Measurements from ENCODE around the gene APOH.

APOH gene

GRCh38 chr17:66190738-66191592 is 38.2 kb downstream of the APOH start:
- DNase-seq: no peak

DNA sequence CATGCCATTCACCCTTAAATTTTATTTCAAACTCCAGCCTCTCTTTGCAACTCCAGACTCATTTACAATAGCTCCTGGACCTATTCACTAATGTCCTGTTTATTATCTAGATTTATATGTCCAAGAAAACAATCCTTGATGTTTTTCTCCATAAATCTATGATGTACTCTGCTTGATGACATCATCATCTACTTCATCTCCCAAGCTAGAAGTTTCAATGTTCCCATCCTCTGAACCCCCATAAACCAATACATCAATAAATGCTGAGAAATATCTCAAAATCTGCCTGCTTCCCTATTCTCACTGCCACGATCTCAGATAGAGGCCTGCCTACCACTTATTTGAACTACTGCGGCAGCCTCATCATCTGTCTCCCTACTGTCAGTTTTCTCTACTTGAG is 41.5 kb downstream of the APOH start:
- DNase-seq: no peak

DNA sequence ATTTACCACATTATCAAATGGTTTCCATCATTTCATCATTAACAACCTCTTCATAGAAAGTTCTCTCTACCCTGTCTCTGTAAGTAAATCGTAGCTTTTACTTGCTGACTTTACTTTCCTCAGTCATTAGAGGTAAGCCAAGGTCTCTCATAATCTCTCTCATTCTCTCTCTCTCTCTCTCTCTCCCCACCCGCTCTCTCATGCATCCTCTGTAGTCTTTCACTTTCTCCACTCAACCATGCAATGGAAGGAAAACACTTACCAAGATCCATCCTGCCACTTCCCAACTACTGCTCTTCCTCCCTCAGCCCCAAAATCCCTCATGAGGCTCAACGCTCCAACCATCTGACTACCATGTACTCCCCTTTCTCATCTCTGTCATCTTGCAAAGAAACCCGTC is 43.4 kb downstream of the APOH start:
- no peak for DNase-seq

DNA sequence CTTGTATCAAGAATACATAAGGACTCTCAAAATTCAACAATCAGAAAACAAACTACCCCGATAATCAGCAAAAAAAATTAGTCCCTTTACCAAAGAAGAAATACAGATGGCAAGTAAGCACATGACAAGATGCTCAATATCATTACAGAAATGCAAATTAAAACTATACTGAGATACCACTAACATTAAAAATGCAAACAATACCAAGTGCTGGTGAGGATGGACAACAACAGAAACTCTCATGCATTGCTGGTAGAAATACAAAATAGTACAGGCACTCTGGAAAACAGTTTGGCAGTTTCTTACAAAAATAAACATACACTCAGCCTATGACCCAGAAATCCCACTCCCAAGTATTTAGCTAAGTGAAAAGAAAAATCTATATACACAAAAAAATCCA is 44.8 kb downstream of the APOH start:
- no peak for DNase-seq

- DNase-seq: no peak
Measured at GRCh38 chr17:66183529-66183928, 45.7 kb downstream of the APOH start.

DNA sequence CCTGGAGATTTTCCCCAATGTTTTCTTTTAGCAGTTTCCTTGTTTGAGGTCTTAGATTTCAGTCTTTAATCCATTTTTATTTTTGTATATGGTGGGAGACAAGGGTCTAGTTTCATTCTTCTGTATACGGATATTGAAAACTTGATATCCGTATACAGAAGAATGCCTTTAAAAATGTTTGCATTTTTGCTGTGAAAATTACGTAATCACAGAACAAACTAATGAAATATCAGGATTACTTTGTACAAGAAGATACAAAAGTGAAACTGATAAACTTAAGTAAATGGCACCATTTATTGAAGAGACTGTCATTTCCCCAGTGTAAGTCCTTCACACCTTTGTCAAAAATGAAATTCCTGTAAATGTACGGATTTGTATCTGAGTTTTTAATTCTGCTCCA is 50.6 kb downstream of the APOH start:
- no peak for DNase-seq

GRCh38 chr17:66177048-66177447 is 52.2 kb downstream of the APOH start:
- DNase-seq: peak in 1 of 2 experiments; percentile 4

- no peak for DNase-seq
Measured at GRCh38 chr17:66175892-66176291, 53.3 kb downstream of the APOH start.

GRCh38 chr17:66172691-66173223 is 56.5 kb downstream of the APOH start:
- DNase-seq: no peak

DNA sequence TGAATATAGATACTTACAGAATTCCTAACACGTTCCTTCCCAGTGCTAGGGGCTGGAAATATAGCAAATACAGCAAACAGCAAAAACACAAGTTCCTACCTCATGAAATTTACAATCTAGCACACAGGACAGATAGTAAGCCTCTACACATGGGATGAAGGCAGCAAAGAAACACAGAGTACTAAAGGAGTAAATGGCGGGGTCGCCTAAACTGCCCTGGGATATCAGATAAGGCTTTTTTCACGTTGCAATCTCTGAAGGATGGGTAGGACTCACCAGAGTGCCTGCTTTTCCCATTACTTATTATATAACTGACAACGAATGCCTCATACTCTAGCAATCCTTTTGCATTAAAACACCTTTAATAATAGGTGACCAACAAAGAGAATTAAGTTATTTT is 57.1 kb downstream of the APOH start:
- DNase-seq: no peak

GRCh38 chr17:66171692-66172091 is 57.5 kb downstream of the APOH start:
- DNase-seq: no peak

DNA sequence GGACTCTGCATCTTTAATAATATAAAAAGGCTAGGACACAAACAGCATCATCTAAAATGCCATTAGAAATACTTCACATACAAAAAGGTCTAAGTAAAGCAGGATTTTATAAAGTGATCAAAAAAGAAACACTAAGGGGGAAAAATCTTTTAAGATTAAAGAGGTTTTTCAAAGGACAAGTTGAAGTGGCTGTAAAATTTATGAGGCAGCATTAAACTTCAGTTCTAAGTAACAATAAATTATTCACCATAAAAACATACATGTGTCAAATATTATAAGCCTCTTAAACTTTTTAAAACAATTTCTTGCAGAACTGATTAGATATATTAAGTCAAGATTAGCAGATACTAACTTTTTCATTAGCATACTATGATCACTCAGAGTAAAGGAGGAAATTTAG is 58.0 kb downstream of the APOH start:
- no peak for DNase-seq

DNA sequence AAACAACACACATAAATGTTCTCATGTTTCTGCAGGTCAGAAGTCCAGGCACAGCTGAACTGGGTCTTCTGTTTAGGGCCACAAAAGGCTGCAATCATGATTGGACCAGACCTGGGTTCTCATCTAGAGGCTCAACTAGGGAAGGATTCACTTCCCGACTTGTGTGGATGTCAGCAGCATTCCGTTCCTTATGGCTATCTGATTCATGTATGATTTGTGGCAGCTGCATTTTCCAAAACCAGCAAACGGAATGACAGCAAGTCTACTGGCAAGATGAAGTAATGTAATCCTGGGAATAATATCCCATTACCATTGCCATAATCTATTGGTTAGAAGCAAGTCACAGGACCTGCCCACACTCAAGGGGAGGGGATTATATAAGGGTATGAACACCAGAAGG is 59.4 kb downstream of the APOH start:
- DNase-seq: no peak

GRCh38 chr17:66167189-66167815 is 61.9 kb downstream of the APOH start:
- no peak for DNase-seq

DNA sequence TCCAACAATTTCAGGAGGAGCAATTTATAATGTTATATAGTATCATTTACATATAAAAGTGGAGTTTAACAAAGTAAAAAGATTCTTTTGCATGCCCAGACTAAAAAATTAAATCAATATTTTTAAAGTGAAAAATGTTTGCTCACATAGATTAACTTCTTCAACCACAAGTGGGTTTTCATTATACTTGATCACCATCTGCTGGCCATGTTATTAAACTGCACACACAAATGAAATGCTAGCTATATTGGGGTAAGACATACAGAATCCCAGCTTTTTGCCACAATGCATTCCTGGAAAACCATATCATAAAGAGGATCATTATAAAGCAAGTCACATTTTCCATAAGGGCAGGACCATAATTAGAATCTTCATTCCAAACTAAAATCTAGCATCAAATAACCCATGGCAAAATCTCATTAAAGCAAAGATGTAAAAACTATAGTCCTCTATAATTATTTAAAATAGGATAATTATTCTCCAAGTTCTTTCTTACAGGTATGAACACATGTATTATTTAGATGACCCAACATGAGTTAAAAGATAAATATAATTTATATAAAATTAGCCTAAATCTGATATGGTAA is 63.6 kb downstream of the APOH start:
- peak; percentile 8 to 35 for DNase-seq

All from NCI-H526 (cell line).